Measurements from ENCODE around the gene SART1. TPM values are rescaled to one million over a fixed set of nuclear protein-coding genes. Genes with fewer than 3 reads are reported as not detected.

The SART1 gene, protein sequence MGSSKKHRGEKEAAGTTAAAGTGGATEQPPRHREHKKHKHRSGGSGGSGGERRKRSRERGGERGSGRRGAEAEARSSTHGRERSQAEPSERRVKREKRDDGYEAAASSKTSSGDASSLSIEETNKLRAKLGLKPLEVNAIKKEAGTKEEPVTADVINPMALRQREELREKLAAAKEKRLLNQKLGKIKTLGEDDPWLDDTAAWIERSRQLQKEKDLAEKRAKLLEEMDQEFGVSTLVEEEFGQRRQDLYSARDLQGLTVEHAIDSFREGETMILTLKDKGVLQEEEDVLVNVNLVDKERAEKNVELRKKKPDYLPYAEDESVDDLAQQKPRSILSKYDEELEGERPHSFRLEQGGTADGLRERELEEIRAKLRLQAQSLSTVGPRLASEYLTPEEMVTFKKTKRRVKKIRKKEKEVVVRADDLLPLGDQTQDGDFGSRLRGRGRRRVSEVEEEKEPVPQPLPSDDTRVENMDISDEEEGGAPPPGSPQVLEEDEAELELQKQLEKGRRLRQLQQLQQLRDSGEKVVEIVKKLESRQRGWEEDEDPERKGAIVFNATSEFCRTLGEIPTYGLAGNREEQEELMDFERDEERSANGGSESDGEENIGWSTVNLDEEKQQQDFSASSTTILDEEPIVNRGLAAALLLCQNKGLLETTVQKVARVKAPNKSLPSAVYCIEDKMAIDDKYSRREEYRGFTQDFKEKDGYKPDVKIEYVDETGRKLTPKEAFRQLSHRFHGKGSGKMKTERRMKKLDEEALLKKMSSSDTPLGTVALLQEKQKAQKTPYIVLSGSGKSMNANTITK
- total RNA-seq (2014; rRNA removed; shearing (Covaris generic)) = 43.3 and 43.4 TPM in 2 replicates

DNA sequence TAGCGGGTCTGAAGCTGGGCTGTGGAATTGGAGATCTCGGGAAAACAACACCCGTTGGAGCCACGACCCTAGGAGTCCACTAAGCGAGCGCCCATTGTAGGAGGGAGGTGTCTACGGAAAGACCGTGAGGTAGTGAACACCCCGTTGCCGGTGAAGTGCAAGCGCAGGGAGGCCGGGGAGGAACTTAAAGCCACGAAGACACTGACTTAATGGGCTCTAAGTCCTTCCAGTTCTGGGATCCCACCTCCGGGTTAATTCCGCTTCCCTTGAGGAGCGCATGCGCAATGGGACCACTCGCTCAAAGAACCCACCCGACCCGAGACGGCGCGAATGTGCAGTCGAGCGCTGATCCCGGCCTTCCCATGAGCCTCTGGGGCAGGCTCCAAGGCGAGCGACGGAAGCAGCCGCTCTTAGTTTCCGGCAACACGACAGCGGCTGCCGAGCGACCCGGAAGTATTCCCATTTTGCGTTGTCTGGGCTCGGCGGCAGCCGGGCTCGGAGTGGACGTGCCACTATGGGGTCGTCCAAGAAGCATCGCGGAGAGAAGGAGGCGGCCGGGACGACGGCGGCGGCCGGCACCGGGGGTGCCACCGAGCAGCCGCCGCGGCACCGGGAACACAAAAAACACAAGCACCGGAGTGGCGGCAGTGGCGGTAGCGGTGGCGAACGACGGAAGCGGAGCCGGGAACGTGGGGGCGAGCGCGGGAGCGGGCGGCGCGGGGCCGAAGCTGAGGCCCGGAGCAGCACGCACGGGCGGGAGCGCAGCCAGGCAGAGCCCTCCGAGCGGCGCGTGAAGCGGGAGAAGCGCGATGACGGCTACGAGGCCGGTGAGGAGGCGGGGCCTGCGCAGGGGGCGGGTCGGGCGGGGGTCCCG lies at the start of gene SART1:
Gene SART1 (plus strand): TSS at position 468 of the 874 bp plus-strand sequence. CDS start 47 bp downstream, at position 515.
- DNase-seq (ENCODE audit: low spot score) = peak; percentile 96

DNA sequence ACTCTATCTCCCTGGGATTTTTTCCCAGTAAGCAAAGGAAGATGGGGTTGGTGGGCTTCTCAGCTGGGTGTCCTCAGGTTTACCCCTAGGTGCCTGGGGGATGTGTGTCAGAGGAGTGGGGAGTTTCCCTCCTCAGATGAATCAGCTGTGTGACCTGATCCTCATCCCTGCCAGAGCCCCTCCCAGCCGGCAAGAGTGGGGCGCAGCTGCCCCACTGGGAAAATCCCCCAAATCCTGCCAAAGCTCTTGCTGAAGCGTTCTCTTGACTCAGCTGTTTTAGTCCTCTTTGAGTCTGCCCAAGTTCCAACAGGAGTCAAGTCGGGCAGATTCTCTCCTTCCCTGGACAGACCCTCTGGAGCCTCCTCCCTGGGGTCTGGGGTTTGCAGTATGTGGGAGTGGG lies 48.7 kb upstream of the SART1 start:
- DNase-seq (ENCODE audit: low spot score) = no peak

DNA sequence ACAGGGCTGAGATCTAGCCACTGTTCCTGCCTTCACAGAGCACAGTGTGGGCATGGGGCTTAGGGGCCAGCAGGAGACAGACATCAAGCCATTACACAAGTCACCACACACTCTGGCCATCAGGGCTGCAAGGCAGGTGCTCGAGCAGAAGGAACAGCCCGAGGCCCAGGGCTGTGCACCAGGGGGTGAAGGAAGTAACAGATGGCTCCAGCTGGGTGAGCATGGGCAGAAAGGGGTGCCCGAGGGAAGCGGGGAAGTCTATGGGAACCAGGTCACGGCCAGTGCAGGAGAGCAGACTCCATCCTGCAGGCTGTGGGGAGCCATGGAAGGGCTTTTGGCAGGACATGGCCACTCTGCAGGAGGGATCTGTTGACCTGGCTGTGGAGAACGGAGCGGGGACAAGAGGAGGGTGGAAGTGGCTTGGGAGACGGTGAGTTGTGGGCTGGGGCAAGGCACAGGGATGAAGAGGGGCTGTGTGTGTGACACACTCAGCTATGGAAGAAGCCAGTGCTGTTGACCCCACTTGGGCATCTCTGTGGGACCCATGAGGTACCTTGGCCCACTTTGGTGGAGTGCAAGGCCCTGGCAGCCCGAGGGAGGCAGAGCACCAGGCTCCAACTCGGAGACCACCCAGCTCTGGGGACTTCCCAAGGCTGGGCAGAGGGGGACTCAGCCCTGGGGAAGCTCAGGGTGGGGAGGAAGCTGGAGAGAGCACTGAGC lies 46.3 kb upstream of the SART1 start:
- no peak for DNase-seq (ENCODE audit: low spot score)

DNA sequence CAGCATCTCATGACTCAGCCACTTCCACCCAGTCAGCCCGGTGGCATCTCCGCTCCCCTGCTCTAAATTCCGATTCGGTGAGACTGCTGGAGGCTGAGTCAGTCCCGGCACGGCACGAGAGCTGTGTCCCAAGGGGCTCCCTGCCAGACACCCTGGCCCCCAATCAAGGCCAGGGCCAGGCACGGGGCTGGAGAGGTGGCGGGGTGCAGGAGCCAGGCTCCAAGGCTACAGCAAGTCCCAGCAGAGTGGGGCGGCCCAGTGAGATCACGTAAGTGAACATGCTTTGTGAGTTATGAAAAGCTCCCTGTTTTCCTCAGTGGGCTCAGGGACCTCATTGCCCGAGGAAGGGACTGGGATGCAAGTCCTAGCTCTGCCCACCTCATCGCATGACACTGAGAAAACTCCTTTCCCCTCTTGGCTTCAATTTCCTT lies 45.7 kb upstream of the SART1 start:
- DNase-seq (ENCODE audit: low spot score) = peak; percentile 96

DNA sequence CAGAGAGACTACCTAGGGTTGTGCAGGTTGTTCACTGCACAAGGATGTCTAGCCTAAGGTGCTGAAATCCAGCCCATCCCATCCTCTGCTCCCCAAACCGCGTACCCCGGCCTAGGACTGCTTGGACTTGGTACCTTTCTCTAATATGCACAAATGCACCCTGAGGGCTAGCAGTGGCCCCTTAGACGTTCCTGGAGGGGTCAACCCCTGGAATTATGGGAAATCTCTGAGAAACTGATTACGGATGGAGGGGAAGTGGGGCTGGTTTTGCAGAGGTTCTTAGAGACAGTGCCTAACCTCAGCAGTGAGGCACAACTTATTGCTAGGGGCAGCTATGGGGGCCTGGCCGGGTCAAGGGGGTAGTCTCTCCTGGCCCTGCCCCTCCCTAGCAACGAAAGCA lies 45.1 kb upstream of the SART1 start:
- DNase-seq (ENCODE audit: low spot score) = no peak

DNA sequence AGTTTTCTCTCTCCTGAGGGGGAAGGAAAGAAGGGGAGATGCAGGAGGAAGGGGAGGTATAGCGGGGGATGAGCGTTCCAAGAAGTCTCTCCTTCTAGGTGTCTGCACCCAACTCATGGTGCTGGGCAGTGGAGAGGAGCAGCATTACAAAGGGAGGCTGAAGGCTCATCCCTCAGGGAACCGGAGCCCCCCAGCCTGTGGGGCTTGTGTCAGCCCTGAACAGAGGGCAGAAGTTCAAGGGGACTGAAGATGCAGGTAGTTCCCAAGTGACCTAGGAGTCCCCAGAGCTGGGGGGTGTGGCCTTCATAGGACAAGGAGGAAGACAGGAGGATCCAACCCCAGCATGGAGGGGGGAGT lies 44.5 kb upstream of the SART1 start:
- DNase-seq (ENCODE audit: low spot score) = no peak

DNA sequence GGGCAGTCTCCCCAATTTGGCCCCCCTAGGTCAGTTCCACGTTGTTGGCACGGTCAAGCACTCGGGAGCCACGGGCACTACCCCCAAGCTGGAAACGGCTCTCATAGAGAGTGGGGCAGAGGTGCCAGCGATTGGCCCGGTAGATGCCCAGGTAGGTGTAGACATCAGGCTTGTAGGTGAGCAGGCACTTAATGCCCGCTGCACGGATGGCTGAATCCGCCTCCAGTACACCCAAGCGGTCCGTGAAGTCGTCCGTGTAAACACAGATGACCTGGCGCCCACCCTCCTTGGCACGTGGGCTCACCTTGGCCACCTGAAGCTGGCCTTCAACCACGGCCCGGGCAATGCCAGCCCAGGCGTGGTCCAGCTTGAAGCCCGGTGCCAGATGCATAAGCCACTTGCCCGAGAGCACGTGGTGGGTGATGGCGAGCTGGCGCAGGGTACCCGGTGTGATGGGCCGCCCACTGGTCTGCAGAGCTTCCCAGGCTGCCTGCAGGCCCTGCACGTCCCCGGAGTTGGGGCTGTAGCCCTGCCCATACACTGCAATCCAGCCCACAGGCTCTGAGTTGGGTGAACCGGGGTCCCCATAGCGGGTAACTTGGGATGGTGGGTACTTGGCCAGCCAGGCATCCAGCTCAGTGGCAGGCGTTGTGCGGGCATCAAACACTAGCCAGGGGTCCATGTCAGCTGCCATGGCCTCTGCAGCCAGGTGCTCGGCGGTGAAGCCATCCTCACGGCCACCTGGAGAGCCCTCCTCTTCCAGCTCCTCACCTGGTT lies 43.9 kb upstream of the SART1 start:
- DNase-seq (ENCODE audit: low spot score) = no peak

DNA sequence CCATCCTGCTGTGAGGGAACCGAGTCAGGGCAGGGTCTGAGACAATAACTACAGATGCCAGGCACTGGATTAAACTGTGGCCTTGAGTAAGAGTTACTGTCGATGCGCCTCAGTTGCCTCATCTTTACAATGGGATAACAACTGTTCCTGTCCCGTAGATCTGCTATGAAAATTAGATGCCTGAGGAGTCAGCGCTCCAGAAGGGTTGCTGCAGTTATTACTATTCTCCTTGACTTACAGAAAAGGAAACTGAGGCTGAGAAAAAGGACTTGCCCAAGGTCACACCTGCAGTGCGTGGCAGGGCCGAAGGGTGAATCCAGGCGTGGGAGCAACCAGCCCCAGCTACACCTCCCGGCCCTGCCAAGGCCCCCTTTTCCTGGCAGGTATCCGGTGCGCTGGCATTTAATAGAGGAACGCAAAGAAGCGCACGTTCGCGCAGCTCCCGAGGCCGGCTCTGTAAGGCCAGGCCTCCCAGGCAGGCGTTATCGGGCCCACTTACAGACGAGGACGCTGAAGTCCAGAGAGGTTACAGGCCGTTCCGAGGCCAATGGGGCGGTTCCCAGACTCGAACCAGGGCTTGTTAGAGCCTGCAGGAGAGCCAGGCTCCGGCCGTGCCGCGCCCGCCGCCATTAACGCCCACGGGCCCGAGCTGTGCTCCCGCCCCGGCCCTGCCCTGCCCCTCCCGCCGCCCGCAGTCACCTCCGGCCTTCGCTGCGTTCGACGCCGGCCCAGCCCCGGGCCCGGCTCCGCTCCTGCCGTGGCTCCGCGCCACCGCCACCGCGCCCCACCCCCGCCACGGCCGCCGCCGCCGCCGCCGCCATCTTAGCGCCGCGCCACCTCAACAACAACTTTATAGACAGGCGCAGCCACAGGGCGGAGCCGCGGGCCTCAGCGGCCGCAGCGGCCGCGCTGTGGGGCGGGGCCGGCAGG lies 43.1 kb upstream of the SART1 start, which contains the start of gene C11orf68:
Gene C11orf68 (minus strand): TSS at position 852 of the 930 bp plus-strand sequence. CDS start 31 bp downstream, at position 821.
- DNase-seq (ENCODE audit: low spot score) = no peak

DNA sequence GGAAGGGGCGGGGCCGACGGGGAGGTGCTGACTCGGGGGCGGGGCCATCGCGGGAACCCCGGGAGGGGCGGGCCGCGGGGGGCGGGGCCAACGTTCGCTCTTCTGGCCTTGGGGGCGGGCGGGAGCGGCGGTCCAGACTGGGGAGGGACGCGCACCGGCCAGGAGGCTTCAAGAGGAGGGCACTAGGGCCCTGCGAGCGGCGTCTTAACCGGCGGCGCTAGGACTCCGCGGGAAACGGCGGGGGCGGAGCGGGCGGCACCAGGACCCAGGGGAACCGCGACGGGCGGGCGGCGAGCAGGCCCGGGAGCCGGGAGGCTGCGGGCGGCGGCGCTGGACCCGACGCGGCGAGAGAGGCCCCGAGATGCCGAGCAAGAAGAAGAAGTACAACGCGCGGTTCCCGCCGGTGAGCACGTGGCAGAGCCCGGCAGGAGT lies 42.4 kb upstream of the SART1 start, which contains the start of gene DRAP1:
Gene DRAP1 (plus strand): TSS at position 286 of the 432 bp plus-strand sequence. CDS start 76 bp downstream, at position 362.
- DNase-seq (ENCODE audit: low spot score) = peak; percentile 95

DNA sequence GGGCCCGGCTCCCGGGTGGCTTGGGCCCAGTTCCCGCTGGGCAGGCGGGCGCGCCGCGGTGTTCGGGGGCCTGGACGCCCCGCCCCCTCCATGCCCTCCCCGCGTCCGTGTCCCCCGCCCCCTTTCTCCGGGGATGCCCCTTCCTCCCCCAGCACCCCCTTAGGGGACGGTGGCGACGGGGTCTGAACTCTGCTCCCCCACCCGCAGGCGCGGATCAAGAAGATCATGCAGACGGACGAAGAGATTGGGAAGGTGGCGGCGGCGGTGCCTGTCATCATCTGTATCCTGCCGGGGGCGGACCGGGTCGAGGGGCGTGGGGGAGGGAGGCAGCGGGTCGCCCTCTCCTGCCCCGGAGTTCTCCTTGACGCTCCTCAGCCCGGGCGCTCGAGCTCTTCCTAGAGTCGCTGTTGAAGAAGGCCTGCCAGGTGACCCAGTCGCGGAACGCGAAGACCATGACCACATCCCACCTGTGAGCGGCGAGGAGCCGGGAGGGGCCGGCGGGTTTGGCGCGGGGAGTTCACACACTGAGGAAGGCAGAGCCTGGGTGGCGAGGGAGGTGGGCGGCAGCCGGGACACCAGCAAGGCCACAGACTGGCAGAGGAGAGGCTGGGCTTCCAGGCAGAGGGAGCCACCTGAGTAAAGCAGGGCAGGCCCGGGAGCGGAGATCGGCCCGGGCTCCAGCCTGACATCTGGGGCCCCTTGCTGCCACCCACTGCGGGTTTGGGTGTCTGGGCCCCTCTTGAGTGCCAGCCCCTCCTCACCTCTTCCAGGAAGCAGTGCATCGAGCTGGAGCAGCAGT lies 41.8 kb upstream of the SART1 start:
- DNase-seq (ENCODE audit: low spot score) = no peak

DNA sequence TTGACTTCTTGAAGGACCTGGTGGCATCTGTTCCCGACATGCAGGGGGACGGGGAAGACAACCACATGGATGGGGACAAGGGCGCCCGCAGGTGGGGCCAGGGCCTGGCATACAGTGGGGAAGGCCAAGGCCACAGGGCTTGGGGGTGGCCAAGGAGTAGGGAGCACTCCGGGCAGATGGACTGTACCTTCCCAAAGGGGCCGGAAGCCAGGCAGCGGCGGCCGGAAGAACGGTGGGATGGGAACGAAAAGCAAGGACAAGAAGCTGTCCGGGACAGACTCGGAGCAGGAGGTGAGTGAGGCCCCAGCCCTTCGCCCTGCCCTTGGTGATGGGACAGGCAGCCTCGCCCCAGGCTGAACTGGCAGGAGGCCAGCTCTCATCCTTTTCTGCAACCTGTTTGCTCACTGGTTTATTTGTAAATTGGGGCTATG lies 41.1 kb upstream of the SART1 start:
- DNase-seq (ENCODE audit: low spot score) = no peak

DNA sequence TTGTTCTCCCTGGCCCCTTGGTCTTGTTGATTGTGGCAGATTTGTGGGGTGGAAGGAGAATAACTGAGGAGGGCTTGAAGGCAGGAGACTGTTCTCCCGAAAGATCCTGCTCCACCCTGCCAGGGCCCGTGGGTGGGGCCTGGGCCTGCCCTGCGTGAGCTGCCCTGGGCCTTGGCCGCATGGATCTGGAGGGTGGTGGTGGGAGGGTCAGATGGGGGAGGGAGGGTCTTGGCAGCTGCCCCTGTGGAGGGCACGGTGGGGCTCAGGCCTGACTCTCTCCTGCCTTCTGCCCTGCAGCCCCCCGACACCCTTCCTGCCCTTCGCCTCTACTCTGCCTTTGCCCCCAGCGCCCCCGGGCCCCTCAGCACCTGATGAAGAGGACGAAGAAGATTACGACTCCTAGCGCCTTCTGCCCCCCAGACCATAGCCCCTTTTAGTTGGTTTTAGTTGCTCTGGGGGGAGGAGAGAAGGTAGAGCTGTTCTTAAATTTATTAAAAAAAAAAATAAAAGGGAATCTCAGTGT lies 40.4 kb upstream of the SART1 start:
- no peak for DNase-seq (ENCODE audit: low spot score)

DNA sequence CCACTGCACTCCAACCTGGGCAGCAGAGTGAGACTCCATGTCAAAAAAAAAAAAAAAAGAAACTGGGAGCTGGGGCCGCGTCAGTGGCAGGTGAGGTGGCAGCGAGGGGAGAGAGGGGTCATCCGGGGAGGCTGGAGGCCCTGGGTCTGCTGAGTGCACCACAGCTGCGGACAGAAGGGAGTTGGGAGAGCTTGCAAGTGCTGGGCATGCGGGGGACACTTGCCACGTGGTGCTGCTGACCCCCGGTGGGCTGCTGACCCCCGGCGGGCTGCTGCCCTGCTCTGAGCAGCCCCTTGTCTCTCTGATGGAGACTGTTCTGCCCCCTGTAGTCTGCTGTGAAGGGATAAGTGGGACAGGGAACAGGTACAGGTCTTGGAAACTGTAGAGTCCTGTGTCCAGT lies 39.7 kb upstream of the SART1 start:
- DNase-seq (ENCODE audit: low spot score) = no peak

DNA sequence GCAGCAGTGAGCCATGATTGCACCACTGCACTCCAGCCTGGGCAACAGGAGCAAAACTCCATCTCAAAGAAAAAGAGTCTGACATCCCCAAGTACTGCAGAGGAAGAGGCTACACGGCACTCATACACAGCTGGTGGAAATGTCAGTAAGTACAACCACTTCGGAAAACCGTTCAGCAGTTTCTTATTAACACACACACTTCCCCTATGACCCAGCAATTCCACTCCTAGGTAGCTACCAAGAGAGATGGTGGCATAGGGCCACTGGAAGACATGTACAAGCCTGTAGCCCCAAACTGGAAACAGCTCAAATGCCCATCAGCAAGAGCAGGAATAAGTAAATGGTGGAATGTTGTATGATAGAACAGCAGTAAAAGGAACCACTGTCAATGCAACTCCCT lies 39.0 kb upstream of the SART1 start:
- no peak for DNase-seq (ENCODE audit: low spot score)

DNA sequence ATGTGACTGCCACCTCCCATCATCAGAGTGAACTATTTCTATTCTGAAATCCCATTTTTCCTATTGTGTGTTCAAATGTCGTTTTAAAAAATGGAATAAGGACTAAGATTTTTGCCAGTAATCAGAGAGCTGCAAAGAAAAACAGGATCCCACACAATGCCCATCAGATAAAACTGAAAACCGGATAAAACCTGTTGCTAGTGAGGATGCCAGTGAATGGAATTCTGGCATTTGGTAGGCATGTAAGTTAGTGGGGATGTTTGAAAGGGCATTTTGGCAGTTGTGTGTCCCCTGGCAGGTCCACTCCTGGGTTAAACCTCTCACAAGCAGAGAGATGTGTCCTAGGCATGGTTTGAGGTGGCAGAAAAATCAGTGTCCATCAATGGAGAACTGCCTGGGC lies 36.1 kb upstream of the SART1 start:
- DNase-seq (ENCODE audit: low spot score) = no peak

DNA sequence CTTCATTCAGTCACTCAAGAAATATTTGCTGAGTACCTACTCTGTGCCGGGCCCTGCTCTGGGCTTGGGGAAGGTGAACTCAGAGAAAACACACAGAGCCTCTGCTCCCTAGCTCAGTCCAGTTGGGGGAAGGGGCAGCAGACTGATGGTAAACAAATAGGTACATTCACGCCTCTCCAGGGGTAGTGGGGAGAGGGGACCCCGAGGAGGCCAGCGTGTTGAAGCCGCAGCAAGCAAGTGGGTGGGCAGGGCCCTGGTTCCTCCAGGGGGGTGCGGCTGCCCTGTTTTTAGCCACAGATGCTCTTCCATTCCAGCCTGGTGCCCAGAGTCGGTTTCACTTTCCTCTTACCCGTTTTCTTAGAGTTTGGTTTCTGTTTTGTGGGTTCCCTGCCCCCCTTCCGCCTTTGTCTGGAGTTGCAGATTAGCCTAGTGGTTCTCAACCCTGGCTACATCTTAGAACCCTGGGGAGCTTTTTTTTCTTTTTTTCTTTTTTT lies 33.6 kb upstream of the SART1 start:
- no peak for DNase-seq (ENCODE audit: low spot score)

DNA sequence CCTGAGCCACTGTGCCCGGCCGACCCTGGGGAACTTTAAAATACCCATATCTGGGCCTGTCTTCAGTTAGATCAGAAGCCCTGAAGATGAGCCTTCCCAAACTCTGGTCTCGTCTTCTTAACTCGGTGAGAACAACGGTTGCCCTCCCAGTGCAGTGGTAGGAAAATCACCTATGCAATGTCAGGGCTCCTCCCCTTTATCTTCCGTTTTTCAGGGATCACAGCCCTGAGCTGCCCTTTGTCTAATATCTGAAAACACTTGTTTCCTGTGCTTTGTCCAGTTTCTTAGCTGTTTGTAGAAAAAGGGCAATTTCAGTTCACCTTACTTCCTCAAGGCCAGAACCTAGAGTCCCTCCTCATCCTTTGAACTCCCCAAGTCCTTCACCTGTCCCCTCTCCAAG lies 32.9 kb upstream of the SART1 start:
- no peak for DNase-seq (ENCODE audit: low spot score)
